Activated CD4-positive, alpha-beta T cell treated with anti-CD3 and anti-CD28 coated beads, Interleukin-2, Interleukin-6, amounts not matched to agents 100 ng/mL and 50 ng/mL, durations not matched to agents 16 hours and 8 hours (primary cell): ENCODE results near the gene ARHGAP26.

Source experiments
- DNase-seq: peaks from one replicate; pipeline ENCODE4 v3.0.0-alpha.2; 2020

ARHGAP26 gene

DNA sequence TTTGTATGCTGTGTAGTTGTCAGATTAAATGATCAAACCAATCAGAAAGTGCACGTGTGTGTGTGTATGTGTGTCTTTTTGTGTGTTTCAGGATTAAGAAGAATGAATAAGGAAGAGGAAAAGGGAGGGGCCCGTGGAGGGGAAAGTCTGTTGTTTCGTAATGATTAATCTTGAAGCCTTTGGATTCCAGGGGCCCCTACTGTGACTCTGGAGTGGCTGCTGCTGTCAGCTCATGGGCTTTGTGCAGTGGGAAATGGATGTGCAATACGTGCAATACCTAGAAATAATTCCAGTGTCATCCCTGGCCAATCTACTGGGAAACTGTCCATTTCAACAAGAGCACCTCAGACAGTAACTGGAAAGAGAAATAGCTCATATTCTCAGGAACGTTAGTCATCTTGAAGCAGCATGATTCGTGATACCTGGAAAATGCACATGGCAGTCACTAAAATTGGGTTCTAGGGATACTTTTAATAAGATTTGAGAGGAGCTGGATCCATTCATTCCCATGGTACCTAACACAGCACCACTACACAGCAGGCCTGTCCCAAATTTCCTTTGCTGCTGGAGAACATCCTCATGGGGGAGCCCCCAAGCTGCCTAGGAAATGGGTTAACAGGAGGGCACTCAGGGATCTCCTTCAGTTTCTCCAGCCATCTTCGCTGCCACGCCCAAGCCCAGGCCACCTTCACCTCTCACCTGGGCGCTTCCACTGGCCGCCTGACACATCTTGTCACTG lies 447.1 kb downstream of the ARHGAP26 start:
- peak; percentile 59 for DNase-seq

DNA sequence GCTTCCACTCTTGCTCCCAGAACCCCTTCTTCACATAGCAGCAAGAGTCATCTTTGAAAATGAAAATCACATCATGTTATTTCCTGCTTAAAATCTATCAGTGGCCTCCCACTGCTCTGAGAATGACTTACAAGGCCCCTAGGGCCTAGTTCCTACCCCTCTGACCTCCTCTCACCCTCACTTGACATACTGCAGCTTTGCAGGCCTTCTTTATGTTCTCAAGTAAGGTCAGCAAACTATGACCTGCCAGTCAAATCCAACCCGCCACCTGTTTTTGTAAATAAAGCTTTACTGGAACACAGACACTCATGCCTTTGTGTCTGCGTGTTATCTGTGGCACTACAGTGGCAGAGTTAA lies 447.6 kb downstream of the ARHGAP26 start:
- peak; percentile 35 for DNase-seq

DNA sequence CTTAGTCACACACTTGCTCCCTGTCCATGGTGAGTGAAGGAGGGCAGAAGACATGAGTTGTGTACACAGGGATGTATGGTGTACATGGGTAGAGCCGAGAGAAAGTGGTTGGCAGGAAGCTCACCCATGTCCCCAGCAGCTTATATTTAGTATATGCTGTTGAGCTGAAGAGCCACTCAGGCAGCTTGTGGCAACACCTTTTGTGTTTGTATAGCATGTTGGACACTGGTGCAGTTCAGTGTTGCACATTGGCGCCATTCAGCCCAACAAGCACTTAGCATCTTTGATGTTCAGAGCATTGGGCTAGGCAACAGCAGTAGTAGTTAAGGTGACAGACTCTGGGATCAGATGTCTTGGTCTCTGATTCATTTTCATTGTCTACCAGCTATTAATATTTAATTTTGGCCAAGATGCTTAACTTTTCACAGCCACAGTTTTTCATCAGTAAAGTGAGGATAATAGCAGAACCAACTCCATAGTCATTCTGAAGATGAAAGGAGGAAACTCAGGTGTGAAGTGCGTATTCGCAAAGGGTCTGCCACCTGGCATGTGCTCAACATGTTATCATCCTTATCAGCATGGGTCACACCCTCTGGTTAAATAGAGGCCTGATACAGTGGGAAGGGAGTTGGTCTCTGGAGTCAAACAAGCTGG lies 448.5 kb downstream of the ARHGAP26 start:
- no peak for DNase-seq

DNA sequence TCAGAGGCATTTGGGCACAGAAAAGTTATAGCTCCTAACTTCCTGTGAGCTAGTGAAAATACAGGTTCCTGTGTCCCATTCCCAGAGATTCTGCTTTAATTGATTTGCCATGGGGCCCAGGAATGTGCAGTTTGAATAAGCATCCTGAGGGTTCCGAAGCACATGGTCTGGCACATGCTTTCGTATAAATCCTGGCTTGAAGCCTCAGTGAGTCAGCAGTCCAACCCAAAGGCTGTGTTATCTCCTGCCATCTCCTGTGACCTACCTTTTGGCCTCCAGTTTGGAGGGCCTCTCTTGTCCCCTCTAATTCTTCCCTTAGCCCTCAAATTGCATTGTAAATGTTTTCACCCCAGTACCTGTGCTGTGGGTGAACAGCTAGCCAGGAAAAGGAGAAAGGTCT lies 449.5 kb downstream of the ARHGAP26 start:
- DNase-seq = no peak

DNA sequence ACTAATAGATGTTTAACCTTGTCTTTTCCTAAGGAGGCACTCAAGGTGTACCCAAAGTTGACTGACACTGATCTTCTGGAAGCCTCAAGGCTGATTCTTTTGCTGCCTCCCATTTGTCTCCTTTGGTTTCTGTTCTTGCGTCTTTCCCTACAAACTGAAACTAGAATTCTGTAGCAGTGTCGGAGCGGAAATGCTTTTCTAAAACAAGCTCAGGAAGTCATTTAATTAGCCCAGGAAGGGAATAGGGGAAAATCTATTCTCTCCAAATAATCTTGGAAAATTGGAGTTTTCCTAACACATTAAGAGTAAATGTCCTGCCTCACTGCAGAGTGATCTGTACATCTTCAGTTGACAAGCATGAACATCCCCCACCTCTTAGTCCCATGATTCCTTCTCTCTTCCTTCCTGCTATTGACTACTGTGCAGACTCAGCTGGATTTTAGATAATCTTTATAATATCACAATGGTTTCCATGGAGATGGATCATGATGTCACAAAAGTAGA lies 450.6 kb downstream of the ARHGAP26 start:
- no peak for DNase-seq

DNA sequence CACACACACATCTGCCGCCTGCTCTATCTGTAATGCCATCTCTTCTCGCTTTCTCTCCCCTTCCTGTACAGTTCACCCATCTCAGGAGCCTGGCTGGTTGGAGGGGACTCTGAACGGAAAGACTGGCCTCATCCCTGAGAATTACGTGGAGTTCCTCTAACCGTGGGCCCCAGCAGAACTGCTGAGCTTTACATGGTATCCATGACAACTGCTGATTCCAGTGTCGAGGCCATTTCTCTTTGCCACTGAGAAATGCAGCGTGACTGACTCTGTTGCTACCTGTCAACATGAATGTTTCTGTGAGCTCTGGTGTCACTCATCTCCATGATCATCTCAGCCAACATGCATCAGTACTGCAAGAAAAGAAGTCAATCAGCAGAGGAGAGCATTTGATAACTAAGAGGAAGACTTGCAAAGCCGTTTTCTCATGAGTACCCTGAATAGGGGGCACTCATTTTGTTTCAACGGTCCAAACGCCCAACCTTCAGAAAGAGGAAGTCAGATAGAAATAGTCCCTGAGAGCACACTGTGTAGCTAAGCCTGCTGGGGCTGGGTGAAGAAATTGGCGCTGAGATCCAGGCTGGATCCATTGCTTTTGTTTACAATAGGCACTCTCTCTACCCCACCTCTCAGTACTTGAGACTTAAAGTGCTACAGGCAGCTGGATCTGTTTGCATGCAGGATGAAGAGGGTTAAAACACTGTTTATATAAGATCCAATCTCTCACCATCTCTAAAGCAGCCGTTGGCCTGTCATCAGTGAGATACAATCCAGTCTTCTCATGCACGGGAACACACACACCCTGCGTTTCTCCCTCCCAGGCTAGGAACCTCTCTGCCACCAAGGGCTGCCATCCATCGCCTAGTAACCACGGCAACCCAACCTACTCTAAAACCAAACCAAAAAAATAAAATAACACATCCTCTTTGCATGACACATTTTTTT lies 452.4 kb downstream of the ARHGAP26 start:
- DNase-seq = peak; percentile 62

DNA sequence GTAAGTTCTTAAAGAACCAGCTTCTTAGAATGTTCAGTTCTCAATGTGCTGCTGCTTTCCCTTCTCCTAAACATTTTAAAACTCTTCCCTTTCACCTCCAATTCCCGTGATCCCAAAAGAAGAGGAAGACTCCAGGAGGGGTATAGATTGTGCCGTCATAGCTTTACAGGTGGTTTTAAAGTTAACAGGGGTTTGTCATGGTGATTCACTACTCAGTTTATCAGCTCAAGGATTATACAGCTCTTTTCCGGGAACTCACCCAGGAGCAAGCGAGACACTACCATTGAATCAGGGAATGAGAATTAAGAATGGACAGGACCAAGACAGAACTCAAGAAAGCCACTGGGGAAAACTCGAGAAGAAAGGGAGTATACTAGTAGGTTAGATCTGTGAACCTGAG lies 454.5 kb downstream of the ARHGAP26 start:
- DNase-seq = no peak

DNA sequence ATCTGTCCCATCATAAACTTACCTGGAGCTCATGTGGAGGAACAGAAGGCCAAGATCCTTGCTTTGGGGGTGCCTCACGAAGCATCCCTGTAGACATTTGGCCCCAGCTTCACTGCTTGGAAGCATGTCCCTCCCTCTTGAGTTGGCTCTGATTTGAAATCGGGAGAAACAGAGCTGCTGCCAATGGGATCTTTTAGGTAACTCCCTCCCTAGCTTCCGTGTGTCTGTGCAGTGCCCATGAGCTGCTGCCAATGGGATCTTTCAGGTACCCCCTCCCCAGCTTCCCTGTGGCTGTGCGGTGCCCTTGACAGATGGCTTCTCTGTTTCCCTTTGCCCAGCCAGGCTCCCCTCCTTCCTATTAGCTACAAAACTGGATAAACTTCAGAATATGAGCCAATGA lies 455.3 kb downstream of the ARHGAP26 start:
- no peak for DNase-seq

DNA sequence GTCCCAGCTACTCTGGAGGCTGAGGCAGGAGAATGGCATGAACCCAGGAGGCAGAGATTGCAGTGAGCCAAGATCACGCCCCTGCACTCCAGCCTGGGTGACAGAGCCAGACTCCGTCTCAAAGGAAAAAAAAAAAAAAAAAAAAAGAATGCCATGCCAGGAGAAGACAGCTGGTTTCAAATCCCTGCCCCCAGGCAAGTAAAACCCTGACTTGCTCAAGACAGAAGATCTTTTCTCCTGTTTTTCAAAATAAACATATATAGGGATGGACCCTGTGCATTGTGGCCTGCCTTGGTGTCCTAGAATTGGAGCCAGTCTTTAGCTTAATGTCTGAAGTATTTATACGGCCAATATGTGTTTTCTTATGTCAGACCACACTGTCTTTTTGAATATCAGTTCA lies 456.2 kb downstream of the ARHGAP26 start:
- DNase-seq = no peak

DNA sequence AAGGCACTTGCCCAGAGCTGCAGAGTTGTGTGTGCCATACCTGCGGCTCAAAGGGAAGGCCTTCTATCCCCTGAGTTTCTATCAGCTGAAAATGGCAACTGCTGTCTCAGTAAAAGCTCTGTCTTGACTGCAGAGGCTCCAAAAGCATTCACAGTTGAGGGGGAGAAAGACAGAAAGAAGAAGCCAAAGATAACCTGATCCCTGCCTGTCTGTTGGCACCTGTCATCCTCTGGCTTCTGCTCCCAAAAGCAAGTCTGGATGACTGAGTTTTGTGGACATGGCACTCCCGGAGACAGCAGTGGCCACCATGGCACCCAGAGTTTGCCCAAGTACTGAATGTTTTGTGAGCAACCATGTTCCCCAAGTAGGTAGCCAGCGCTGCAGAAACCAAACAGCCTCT lies 456.7 kb downstream of the ARHGAP26 start:
- DNase-seq = no peak

DNA sequence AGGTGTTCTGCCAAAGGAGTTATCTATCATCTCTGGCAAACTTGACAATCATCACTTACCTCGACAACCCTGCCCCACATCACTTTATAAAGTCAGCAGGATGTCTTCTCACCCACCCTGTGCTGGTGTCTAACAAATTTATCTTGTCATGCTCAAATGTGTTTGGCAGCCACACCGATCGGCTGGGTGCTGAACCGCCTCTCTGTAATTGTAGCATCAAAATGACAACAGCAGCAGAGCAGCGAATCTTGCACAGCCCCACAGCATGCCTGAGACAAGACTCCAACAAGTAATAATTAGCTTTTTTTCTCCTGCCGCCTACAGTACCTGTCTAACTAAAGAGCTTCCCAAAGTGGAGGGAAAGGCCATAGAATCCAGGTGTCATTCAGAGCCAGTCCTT lies 457.1 kb downstream of the ARHGAP26 start:
- no peak for DNase-seq

DNA sequence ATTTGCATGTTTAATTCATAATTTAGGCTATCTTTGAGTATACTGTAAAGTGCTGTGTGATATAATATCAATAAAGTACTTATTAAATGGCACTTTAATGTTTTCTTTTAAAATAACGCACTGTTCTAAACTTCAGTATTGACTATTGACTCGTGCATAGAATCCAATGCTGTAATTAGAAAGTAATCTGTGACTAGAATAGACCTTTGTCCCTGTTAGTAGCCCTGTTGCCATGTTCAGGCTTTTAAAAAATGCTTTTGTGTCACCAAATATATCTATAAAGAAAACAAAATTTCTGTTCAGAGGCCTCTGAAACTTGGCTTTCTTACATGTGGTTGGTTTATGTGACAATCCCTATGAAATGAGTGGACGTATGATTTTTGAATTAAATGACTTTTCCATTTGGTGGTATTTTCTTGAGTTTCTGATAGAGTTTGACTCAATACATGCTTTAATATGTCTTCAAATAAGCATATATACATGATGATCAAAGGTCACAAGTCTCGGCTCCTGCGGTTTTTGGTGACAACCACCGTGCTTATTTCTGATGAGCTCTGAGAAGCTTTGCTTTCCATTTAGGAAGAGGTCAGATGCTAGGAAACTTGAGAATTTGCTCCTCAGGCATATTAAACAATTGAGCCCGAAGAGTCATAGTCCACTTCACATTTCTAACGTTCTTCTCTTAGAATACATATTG lies 458.6 kb downstream of the ARHGAP26 start:
- DNase-seq = peak; percentile 25

DNA sequence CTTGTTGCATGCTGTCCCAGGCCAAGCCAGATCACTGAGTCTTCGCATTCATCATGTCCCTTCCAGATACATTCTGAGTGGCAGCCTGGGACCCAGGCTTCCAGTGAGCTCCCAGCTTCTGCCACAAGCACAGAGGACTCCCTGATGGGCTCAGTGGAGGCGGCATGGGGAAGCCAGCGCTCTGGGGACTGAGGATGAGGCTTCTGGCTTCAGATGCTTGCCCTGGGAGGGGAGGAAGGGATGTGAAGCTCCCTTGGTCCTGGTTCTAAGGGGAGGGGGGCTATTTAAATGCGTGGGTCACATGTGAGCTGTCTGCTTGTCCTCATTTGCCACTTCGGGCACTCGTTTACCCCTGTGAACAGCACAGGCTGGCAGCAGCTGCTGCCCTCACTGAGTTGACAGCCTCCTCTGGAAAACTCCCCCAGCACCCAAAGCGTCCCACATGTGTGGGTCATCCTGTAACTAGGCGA lies 459.3 kb downstream of the ARHGAP26 start:
- DNase-seq = no peak

DNA sequence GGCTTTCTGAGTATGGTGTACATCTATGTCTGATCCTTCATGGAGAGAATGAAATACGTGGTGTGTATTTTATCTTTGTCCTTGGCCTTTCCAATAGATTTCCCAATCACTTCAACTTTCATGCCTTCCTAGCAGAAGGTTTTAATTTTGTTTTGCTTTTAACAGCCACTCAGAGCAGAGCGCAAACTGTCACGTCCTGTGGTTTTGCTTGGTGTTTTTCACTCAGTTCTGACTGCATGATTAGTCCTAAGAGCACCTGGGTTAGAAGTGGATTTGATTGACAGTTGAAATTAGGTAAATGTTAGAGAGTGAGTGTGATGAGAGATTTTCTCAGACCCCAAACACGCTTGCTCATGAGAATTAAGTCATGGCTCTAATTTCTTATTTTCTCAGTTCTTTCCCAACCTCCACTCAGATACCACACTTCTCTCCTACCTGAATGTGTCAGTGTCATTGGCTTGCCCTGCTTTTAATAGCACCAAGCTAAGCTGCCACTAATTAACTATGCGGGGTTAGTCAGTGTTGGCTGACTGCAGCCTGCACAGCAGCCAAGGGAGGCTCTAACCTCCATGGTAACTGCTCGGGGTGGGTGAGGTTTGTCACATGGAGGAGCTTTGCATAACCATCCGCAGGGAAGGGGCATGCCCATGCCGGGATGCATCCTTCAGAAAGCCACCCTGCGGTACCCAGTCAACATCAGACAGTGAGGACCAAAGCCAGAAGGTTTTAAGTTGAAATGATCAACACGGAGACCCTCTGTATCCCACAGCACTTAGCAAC lies 459.9 kb downstream of the ARHGAP26 start:
- DNase-seq = peak; percentile 61

DNA sequence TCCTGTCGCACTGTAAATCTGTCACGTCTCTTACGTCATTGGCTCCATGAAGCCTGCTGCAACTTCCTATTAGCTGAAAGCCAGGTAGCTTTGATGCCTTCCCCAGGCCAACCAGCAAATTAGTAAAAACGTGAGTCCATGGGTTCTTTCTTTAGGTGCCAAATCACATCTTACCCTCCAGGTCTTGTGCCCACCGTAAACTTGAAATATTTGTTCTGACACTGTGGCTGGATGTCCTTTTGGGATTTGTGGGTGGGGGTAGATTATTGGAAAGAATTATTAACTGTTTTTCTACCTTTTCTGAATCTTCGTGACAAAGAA lies 460.5 kb downstream of the ARHGAP26 start:
- no peak for DNase-seq

DNA sequence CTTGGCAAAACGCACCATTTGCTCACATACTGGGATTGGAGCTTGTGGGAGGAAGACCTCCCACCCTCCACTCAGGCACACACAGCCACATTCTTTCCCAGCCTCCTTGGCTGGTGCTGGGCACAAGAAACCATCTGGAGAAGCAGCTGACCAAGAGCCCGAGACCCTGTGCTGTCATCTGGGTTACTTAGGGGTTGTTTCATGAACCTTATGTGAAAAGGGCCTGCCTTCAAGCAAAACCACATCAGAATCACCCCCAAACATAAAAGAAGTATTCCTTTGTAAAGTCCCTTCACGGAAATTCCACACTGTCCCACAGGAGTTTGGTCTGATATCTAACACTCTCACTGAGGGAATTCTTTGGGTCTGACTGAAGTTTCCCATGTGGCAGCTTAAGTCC lies 461.2 kb downstream of the ARHGAP26 start:
- DNase-seq = no peak

DNA sequence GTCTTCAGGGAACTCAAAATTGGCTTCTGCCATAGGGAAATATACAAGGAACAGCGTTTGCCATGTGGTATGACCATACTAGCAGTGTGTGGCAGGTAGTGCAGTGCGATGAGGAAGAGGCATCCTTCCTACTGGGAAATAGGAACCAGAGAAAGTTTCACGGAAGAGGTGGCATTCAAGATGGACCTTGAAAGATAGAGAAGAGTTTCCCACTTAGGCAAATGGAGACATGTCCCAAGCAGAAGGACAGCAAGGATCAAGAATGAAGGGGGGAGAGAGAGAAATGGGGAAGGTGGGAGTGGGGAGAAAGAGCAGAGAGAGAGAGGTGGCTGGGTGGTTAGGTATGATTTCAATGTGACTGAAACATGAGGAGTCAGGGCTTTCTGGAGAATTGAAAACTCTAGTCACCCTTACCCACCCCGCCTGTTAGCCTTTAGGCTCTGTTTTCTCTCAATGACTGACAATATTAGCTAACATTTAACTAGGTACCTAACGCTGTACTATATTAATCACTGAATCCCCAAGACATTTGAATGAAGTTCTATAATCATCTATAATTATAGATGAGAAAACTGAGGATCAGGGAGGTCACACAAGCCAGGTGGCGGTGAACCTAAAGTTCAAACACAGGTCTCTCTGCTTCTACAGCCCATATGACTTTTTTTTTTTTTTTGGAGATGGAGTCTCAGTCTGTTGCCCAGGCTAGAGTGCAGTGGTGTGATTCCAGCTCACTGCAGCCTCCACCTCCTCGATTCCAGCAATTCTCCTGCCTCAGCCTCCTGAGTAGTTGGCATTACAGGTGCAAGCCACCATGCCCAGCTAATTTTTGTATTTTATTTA lies 462.0 kb downstream of the ARHGAP26 start:
- no peak for DNase-seq

DNA sequence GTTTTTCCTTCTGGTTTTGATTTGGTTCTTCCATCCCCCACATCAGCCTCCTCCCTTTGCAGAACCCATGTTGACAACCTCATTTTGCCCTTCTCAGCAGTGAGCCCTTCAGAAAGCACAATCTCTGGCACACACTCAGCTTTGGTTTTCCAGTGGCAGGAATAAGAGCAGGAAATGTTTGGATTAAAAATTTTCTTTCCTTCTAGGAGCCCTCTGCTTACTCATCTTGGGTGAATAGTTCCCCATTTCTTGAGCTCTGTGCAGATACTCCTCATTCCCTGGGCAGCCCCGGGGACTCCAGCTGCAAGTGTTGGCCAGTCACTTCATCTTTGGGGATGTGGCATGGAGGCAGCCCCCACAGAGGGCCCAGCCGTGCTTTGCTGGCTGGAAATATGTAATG lies 462.9 kb downstream of the ARHGAP26 start:
- DNase-seq = no peak

DNA sequence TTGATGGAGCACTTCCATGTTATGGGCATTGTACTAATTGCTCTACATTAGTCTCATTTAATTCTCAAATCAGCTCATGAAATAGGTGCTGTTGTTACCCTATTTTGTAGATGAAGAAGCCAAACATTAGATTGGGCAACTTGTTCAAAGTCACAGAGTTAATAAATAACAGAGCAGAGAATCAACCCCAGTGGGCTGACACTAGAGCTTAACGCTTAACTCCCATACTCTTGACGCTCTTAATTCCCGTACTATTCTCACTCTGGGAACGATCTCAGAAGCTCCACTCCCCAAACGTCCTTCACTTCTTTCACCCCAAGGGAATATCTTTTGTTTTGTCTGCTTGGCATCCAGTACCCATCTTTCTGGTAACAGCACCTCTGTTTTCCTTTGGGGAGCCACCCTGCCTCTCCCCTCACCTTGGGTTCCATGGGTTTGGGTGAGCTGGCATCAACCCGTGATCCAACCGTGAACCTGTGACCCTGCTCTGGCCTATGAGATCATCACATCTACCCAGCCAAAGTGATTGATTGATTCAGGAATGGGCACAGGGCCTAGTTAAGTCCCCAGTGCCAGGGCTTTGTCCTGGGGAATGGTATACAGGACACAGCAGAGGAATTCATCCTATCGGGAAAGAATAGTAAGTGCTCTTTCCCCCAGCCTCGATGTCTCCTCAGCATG lies 464.1 kb downstream of the ARHGAP26 start:
- no peak for DNase-seq

DNA sequence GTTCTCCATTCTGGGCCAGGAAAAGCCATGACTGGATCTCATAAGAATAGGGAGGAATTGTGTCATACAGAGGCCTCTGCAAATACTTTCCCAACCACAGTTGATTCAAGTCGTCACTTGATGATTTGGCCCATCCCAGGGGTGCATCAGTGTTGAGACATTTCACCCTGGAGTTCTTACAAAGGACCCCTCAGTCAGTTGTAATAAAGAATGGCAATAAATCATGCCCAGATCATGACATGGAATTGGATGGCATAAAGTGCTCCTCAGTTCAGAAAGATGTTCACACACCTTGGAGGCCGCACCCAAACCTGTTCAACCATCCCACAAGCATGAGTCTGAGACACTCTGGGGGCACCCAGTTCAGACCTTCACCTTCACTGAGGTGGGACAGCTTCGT lies 465.2 kb downstream of the ARHGAP26 start:
- no peak for DNase-seq

DNA sequence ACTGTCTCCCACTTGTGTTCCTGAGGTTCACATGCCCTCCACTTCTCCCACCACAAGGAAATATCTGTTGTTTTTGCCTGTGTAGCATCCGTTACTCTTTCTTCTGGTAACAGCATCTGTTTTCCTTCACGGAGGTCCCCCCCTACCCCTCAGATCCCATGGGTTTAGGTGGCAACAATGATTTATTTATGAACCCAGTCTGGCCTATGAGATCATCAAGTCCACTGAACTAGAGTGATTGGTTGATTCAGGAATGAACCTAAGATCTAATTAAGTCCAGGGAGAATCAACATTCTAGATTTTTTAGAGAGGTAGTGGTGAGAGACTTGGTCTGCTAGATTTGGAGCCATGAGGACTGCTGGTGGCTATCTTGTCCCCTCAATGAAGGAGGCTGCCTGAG lies 466.5 kb downstream of the ARHGAP26 start:
- DNase-seq = no peak
